Neural progenitor cell (in vitro differentiated cells): ENCODE results near the gene EIF2AK3. TPM values are rescaled to one million over a fixed set of nuclear protein-coding genes. Genes with fewer than 3 reads are reported as not detected.
A peak's percentile ranks its signal among the peaks of the same experiment; 100 is the strongest.

ENCODE experiments used
- DNase-seq: peaks from one replicate; pipeline ENCODE4 v3.0.0-alpha.2; 2016; ENCODE audit warnings: low spot score
- H2AFZ ChIP-seq: fragments of 200-600 bp; sonication (generic); replicated peaks from 2 replicates; pipeline ENCODE4 v1.6.1; 2016; ENCODE audit warnings: antibody characterized with exemption
- H3F3A ChIP-seq: fragments of 200-600 bp; sonication (generic); 2 replicates; pipeline ENCODE4 v1.6.1; 2016; ENCODE audit warnings: antibody characterized with exemption, low read depth
- H3K27ac ChIP-seq: fragments of 200-600 bp; sonication (generic); 2 replicates; pipeline ENCODE4 v1.5.1; 2016; ENCODE audit warnings: mild to moderate bottlenecking
- H3K27me3 ChIP-seq: fragments of 200-600 bp; sonication (generic); 2 replicates; pipeline ENCODE4 v1.6.1; 2016; ENCODE audit warnings: mild to moderate bottlenecking, moderate library complexity
- H3K36me3 ChIP-seq: fragments of 200-600 bp; sonication (generic); 2 replicates; pipeline ENCODE4 v1.5.1; 2016
- H3K4me1 ChIP-seq: fragments of 200-600 bp; sonication (generic); 2 replicates; pipeline ENCODE4 v1.6.1; 2016; ENCODE audit warnings: mixed run types
- H3K4me2 ChIP-seq: fragments of 200-600 bp; sonication (generic); 2 replicates; pipeline ENCODE4 v1.6.1; 2016
- H3K4me3 ChIP-seq: fragments of 200-600 bp; sonication (generic); 2 replicates; pipeline ENCODE4 v1.5.1; 2016
- H3K79me2 ChIP-seq: fragments of 200-600 bp; sonication (generic); 2 replicates; pipeline ENCODE4 v1.6.1; 2016; ENCODE audit warnings: low read depth
- H3K9ac ChIP-seq: fragments of 200-600 bp; sonication (generic); 2 replicates; pipeline ENCODE4 v1.6.1; 2016
- H3K9me3 ChIP-seq: fragments of 200-600 bp; sonication (generic); 2 replicates; pipeline ENCODE4 v1.5.1; 2016; ENCODE audit warnings: low read depth
- H4K20me1 ChIP-seq: fragments of 200-600 bp; sonication (generic); 2 replicates; pipeline ENCODE4 v1.6.1; 2016; ENCODE audit warnings: low read depth
- H3K27ac Mint-ChIP-seq: 3 replicates; pipeline ENCODE4 v1.8.0; 2021; ENCODE audit warnings: mixed read lengths
- H3K27me3 Mint-ChIP-seq: 2 replicates; pipeline ENCODE4 v1.8.0; 2022; ENCODE audit warnings: low read depth, mild to moderate bottlenecking, inconsistent platforms, moderate library complexity, mixed read lengths; ENCODE audit not compliant: insufficient read depth
- H3K36me3 Mint-ChIP-seq: 3 replicates; pipeline ENCODE4 v1.8.0; 2021; ENCODE audit warnings: mixed read lengths
- H3K4me1 Mint-ChIP-seq: 3 replicates; pipeline ENCODE4 v1.8.0; 2021; ENCODE audit warnings: mixed read lengths
- H3K4me3 Mint-ChIP-seq: 3 replicates; pipeline ENCODE4 v1.8.0; 2021; ENCODE audit warnings: mild to moderate bottlenecking, moderate library complexity, mixed read lengths
- H3K9me3 Mint-ChIP-seq: 3 replicates; pipeline ENCODE4 v1.8.0; 2020; ENCODE audit warnings: mixed read lengths
- EZH2 ChIP-seq: fragments of 200-600 bp; sonication (generic); IDR thresholded peaks from 2 replicates; pipeline ENCODE4 v1.6.1; 2017; ENCODE audit warnings: antibody characterized with exemption, mild to moderate bottlenecking, moderate library complexity
- EZH2phosphoT487 ChIP-seq: fragments of 200-600 bp; sonication (generic); IDR thresholded peaks from 2 replicates; pipeline ENCODE4 v1.6.1; 2017; ENCODE audit warnings: antibody characterized with exemption
- total RNA-seq: library from RNA; depleted of rRNA; stranded (reverse); fragments of >200 nt; gene quantifications from 2 replicates; pipeline ENCODE4 v1.2.3, GENCODE V29; 2015; ENCODE audit warnings: low replicate concordance
- TF ChIP-seq, protein P1 (sequence below): fragments of 200-600 bp; sonication (generic); IDR thresholded peaks from 2 replicates; pipeline ENCODE4 v1.5.1; 2017; ENCODE audit warnings: antibody characterized with exemption, mild to moderate bottlenecking

Gene EIF2AK3
- total RNA-seq, 1 donor from 2014 or later: 21.6 TPM

DNA sequence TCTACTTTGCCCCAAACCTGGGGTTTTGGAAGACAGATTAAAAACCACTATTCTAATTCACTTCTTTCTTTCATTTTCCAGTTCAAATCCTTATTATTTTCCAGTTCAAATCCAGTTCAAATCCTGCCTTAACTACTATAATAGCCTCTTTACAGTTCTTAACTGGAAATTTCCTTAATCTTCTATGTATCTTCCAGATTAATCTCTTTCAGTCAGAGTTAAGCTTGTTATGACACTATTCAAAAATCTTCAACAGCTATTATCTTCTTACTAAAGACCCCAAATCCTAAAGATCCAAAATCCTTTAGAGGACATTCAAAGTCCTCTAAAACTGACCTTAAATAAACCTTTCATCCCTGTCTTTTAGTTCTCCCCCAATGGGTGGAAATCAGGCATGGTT, 30.1 kb downstream of the EIF2AK3 start:
- Histone ChIP-seq H3F3A (peaks cover 22% of the 10 kb centered on the region), H3K9me3 (no peaks in the 10 kb centered on the region), H2AFZ (no peak overlapping the region), H3K4me1 (peaks cover 42% of the 10 kb centered on the region), H3K9ac (no peak overlapping the region), H3K4me2 (peak overlapping the region; percentile 39), H3K27me3 (no peaks in the 10 kb centered on the region), H3K79me2 (no peaks in the 10 kb centered on the region), H4K20me1 (peaks cover 24% of the 10 kb centered on the region), H3K4me3 (no peak overlapping the region), H3K36me3 (no peaks in the 10 kb centered on the region), H3K27ac (no peak overlapping the region)
- Mint-ChIP-seq H3K9me3 (no peaks in the 10 kb centered on the region), H3K4me3 (no peak overlapping the region), H3K4me1 (peaks cover 28% of the 10 kb centered on the region), H3K36me3 (peaks cover 7% of the 10 kb centered on the region), H3K27ac (no peak overlapping the region), H3K27me3 (peaks cover 4% of the 10 kb centered on the region)
- no peak for DNase-seq
- TF ChIP-seq, protein P1, sequence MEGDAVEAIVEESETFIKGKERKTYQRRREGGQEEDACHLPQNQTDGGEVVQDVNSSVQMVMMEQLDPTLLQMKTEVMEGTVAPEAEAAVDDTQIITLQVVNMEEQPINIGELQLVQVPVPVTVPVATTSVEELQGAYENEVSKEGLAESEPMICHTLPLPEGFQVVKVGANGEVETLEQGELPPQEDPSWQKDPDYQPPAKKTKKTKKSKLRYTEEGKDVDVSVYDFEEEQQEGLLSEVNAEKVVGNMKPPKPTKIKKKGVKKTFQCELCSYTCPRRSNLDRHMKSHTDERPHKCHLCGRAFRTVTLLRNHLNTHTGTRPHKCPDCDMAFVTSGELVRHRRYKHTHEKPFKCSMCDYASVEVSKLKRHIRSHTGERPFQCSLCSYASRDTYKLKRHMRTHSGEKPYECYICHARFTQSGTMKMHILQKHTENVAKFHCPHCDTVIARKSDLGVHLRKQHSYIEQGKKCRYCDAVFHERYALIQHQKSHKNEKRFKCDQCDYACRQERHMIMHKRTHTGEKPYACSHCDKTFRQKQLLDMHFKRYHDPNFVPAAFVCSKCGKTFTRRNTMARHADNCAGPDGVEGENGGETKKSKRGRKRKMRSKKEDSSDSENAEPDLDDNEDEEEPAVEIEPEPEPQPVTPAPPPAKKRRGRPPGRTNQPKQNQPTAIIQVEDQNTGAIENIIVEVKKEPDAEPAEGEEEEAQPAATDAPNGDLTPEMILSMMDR: no peak
- TF ChIP-seq EZH2phosphoT487 (peak; percentile 74), EZH2 (no peak)

DNA sequence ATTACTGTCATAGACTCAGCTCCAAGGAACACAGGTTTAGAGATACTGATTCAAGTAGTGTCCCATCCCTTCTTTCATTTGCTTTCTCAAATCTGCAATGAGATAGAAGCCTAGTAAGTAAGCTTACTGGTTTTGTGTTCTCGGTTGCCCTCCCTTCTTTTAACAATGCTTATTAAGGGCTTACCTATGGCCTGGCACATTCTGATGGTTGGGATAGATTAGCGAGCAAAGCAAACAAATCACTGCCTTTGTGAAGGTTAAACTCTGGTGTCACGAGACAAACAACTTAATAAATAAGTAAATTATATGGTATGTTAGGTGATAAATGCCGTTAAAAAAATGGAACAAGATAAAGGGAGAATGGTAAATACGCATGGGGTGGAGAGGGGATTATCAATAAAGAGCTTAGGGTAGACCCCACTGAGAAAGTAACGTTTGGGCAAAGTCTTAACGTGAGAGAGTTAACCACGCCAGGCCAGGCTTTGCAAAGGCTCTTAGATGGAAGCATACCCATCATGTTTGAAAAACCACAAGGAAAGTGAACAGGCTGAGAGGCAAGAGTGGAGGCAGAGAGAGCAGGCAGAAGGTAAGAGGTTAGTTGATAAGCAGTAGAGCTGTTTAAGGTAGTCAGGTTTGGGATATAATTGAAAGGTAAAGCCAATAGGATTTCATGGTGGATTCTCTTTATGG, 31.0 kb downstream of the EIF2AK3 start:
- no peak overlapping the region for H3K9ac ChIP-seq
- peaks cover 22% of the 10 kb centered on the region for H3F3A ChIP-seq
- H3K27me3 Mint-ChIP-seq: peaks cover 4% of the 10 kb centered on the region
- H3K27ac ChIP-seq: no peak overlapping the region
- H3K4me3 ChIP-seq: no peak overlapping the region
- H4K20me1 ChIP-seq: peaks cover 24% of the 10 kb centered on the region
- H3K4me1 ChIP-seq: peaks cover 40% of the 10 kb centered on the region
- H3K27me3 ChIP-seq: no peaks in the 10 kb centered on the region
- H3K4me2 ChIP-seq: peak overlapping the region; percentile 39
- H3K4me3 Mint-ChIP-seq: no peak overlapping the region
- H3K36me3 Mint-ChIP-seq: peaks cover 7% of the 10 kb centered on the region
- peak; percentile 38 for DNase-seq
- no peaks in the 10 kb centered on the region for H3K79me2 ChIP-seq
- H3K27ac Mint-ChIP-seq: no peak overlapping the region
- peaks cover 26% of the 10 kb centered on the region for H3K4me1 Mint-ChIP-seq
- no peaks in the 10 kb centered on the region for H3K36me3 ChIP-seq
- H3K9me3 Mint-ChIP-seq: no peaks in the 10 kb centered on the region
- TF ChIP-seq EZH2: no peak
- TF ChIP-seq EZH2phosphoT487: no peak
- TF ChIP-seq, protein P1: no peak
- H2AFZ ChIP-seq: no peak overlapping the region
- H3K9me3 ChIP-seq: no peaks in the 10 kb centered on the region

DNA sequence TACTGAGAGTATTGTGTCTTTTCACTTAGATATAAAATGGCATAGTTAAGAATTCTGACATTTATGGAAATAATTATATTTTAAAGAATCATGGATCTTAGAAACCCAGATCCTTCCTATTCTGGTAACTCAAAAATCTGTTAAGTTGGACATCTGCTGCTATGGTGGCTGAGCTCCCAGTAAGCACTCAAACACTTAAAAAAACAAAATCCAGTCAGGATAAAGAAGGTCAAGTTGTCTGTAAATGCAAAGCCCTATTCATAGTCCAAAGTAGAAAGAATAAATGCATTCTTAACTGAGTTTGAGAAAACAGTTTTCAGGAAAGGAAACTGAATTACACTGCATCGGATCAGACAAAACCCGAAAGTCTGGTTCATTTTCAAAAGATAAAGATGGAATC, 35.6 kb downstream of the EIF2AK3 start:
- peaks cover 11% of the 10 kb centered on the region for H3F3A ChIP-seq
- Mint-ChIP-seq H3K4me3 (no peak overlapping the region), H3K4me1 (peaks cover 6% of the 10 kb centered on the region), H3K27ac (no peak overlapping the region), H3K27me3 (peaks cover 2% of the 10 kb centered on the region), H3K36me3 (peaks cover 12% of the 10 kb centered on the region), H3K9me3 (no peaks in the 10 kb centered on the region)
- H3K9me3 ChIP-seq: no peaks in the 10 kb centered on the region
- H3K4me3 ChIP-seq: no peak overlapping the region
- DNase-seq: no peak
- no peak overlapping the region for H3K4me2 ChIP-seq
- no peaks in the 10 kb centered on the region for H3K79me2 ChIP-seq
- no peak overlapping the region for H3K9ac ChIP-seq
- H2AFZ ChIP-seq: no peak overlapping the region
- TF ChIP-seq EZH2phosphoT487 (no peak), EZH2 (no peak)
- TF ChIP-seq, protein P1: no peak
- no peak overlapping the region for H3K27ac ChIP-seq
- H4K20me1 ChIP-seq: peaks cover 10% of the 10 kb centered on the region
- peaks cover 10% of the 10 kb centered on the region for H3K36me3 ChIP-seq
- H3K4me1 ChIP-seq: peaks cover 10% of the 10 kb centered on the region
- H3K27me3 ChIP-seq: no peaks in the 10 kb centered on the region
